Cerebellar cortex (tissue), 1 donor: ENCODE results near the gene MADD.
A peak's percentile ranks its signal among the peaks of the same experiment; 100 is the strongest.

Experiments used
- DNase-seq: peaks from one replicate; pipeline ENCODE4 v3.0.0-alpha.2; 2015; ENCODE audit warnings: low spot score

Gene MADD

DNA sequence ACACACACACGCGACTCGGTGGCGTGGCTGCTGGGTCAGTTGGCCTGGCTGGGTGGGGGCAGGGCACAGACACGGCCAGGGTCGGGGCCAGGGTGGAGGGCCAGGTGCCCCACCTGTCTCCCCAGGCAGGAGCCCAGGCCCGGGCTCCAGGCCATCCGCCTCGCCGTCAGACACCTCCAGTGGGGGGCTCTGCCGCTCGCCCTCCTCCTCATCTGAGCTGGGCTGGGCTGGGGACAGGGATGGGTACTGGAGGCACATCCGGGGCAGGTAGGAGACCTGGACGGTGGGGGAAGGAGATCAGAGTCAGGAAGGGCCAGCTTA is 88.8 kb downstream of the MADD start:
- no peak for DNase-seq

DNA sequence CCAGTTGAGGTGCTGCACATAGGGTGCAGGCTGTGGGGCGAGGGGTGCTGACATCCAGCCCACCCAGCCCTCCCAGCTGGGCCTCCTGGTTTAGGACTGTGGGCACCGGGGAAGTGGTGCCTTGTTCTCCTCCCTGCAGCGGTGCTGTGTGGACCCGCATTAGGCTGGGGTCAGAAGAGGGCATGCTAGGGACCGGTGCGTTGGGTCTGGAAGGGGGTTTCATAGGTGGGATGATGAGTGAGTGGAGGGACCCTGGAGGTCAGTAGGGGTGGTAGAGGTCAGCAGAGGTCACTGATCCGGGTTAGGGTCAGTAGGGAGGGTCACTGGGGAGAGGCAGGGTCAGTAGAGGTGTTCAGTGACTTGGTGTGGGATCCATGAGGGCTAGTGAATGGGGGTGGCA is 89.2 kb downstream of the MADD start:
- DNase-seq = no peak

DNA sequence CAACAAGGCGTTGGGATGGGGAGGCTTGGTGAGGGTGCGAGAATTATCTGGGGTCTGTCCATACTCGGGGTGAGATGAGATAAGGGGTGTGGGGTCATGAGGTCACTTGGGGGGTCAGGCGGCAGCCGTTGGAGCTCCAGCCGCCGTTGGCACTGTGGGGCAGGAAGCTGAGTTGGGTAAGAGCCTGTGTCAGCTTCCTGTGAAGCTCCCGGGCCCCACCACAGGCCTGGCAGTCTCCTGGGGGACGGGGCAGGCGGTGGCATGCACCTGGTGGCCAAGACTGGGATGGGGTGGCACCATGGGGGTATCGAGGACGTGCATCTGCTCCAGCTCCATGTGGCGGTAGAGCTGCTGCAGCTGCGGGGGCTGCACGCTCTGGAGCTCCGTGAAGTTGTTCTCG is 89.7 kb downstream of the MADD start:
- no peak for DNase-seq

- no peak for DNase-seq
Measured at GRCh38 chr11:47360341-47360740, 90.4 kb downstream of the MADD start.

- DNase-seq = no peak
Measured at GRCh38 chr11:47361419-47361818, 91.5 kb downstream of the MADD start.

GRCh38 chr11:47366020-47366490 is 96.1 kb downstream of the MADD start:
- DNase-seq = no peak

- no peak for DNase-seq
Measured at GRCh38 chr11:47369676-47370075, 99.7 kb downstream of the MADD start.

GRCh38 chr11:47372422-47372821 is 102.5 kb downstream of the MADD start:
- no peak for DNase-seq

DNA sequence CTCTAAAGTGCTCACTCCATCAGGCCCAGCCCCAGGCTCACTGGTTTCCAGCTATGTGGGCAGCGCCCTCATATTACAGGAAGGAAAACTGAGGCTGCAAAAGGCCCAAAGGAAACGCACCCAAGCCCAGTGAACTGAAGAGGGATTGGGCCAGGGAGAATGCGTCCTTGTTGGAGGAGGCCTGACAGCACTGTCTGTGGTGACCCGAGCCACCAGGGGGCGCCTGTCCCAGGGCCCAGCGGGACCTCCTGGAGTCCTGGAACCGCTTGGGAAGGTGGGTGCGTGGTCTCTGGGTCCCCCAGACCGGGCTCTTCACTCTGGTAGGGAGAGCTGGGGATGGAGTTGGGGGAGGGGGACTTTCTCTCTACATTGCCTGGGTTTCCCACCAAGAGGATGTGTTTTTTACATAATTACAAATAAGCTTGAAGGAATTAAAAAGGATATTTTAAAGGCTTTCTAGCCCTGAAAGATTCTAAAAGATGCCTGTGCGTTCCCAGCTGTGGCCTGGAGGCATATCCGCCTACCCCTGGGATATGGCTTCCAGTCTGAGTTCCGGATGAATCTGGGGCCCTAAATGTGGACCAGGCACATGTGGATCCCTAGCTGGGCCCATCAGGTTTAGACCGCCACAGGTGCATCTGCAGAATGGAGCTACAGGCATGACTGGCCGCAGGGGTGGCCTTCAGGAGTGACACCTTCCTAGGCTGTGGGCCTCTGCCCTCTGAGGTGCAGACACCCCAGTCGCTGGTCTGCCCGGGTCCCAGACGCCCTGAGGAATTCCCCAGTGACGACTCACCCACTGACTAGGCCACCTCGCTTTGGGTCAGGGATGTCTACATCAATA is 104.2 kb downstream of the MADD start:
- DNase-seq = peak; percentile 76

GRCh38 chr11:47374720-47375019 is 104.7 kb downstream of the MADD start:
- DNase-seq = no peak

DNA sequence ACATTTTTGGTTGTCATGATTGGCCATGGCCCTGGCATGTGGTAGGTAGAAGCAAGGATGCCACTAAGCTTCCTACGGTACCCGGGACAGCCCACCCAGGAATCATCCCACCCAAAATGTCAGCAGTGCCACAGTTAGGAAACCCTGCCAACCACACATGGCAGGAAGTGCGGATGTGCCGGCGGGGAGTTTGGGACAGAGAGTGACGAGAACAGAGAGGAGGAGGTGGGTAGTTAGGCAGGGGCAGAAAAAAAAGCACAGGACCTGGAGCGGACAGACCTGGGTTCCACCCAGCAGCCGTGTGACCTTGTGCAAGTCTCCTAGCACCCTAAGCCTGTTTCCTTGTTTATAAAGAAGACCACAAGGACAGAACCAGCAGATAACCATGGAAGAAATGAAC is 105.1 kb downstream of the MADD start:
- no peak for DNase-seq

GRCh38 chr11:47375546-47376085 is 105.7 kb downstream of the MADD start:
- DNase-seq = no peak

GRCh38 chr11:47376107-47376524 is 106.2 kb downstream of the MADD start:
- DNase-seq = no peak

DNA sequence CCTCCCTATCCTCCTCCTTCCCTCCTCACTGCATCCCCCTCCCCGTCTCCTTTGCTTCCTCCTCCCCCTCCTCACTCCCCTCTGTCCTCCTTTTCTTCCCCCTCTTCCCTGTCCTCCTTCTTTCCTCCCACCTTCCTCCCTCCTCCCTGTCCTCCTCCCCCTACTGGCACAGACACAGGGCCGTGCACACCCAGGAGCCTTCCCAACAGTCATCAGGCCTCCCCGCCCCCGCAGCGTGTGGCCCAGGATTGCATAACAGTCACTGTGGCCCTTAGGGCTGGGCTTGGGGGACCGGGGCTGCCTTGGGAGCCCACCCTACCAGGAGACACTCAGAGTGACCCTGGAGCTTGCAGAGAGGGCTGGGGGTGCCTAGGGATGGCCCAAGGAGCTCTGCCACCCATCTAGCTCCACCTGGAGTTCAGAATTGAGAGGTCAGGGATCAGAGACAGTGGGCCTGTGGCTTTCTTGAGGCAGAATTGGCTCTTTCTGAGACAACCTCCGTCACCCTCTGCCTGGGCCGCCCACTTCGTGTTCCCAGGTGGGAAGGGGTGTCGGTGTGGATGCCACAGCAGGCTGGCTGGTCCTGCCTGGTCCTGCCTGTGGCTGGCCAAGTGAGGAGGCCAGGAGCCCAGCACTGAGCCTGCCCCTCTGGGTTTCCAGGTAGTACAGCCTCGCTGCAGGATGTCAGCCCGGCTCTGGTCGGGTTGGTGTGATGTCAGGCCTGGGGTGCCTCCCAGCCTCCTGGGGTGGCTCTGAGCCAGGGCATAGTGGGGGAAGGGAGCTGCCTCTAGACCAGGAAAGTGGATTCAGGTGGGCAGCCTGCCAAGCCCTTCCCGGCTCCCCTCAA is 106.8 kb downstream of the MADD start:
- DNase-seq = no peak

DNA sequence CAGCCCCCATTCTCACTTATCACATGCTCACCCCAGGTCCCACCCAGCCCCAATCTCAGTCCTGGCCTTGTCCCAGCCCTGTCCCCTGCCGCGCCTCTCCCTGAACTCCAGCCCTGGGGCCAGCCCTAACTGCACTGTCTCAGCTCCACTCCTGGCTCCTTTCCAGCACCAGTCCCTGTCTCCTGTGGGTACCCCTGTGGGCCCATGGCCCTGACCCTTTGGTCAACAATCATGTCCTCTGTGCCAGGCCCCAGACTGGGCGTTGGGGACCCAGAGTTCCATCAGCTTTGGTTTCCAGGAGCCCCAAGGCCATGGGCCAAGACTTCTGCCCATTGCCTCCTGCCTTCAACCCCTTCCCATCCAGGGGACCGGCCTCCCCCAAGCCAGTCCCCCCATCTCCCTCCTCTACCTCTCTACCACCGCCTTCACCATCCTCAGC is 107.7 kb downstream of the MADD start:
- DNase-seq = no peak

- DNase-seq = no peak
Measured at GRCh38 chr11:47378010-47378835, 108.3 kb downstream of the MADD start, which contains the start of gene SPI1. TSS of gene SPI1 (minus strand) at chr11:47378547. CDS start at chr11:47378353, 194 bp downstream.

- no peak for DNase-seq
Measured at GRCh38 chr11:47378836-47379170, 108.9 kb downstream of the MADD start.

DNA sequence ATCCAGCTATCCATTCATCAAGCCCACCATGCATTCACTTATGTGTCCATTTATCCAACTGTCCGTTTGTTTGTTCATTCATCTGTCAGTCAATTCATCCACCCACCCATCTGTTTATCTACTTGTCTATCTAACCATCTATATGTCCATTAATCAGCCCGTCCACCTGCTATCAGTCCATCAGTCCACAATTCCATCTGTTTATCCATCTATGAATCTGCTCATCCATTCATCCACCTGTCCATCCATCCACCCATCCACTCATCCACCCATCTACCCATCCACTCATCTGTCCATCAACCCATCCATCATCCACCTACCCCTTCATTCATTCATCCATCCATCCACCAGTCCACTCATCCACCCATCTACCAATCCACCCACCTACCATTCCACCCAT is 109.4 kb downstream of the MADD start:
- DNase-seq = no peak
